ENCODE results near the gene MKI67.
"Not testable (repeated sequence)": the region's sequence is repeated elsewhere in the genome, so short reads cannot be mapped to it uniquely, and the experiment has no call there.

Gene MKI67

DNA sequence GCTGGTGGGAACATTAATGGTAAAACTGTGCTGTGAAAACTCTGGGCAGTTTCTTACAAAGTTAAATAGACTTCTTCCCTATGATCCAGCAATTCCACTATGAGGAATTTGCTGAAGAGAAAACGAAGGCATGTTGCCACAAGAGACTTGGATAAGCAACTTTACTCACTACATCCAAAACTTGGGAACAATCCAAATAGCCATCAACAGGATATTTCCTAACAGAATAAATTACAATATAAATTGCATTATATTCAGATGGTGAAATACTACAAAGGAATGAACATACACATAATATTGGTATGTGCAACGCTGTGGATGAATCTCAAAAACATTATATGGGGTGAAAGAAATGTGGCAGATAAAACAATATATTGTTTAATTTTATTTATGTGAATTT, 21.4 kb upstream of the MKI67 start:
- DNase-seq: no peak

DNA sequence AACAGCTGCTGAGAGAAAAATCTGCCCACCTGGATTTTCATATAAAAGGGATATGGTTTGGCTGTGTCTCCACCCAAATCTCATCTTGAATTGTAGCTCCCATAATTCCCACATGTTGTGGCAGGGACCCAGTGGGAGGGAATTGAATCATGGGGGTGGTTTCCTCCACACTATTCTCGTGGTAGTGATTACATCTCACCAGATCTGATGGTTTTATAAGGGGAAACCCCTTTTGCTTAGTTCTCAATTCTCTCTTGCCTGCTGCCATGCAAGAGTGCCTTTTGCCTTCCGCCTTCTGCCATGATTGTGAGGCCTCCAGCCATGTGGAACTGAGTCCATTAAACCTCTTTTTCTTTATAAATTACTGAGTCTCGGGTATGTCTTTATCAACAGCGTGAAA, 20.8 kb upstream of the MKI67 start:
- no peak for DNase-seq

DNA sequence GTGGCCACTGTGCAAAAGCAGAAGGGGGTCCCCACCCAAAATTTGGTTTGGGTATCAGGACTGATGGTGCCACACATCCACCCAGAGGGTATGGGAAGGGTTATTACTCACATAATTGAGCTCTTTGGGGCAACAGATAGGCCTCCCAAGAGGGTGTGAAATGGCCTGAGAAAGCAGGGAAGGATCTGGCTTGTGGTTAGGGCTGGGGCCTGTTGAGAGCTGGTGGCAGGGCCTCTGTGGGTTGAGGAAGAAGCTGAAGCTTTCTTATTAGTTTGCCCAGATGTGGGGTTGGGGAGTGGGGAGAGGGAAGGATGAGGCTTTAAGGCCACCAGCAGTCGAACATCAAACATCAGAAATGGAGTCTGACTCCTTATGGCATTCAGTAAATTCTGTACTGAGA, 18.3 kb upstream of the MKI67 start:
- no peak for DNase-seq

DNA sequence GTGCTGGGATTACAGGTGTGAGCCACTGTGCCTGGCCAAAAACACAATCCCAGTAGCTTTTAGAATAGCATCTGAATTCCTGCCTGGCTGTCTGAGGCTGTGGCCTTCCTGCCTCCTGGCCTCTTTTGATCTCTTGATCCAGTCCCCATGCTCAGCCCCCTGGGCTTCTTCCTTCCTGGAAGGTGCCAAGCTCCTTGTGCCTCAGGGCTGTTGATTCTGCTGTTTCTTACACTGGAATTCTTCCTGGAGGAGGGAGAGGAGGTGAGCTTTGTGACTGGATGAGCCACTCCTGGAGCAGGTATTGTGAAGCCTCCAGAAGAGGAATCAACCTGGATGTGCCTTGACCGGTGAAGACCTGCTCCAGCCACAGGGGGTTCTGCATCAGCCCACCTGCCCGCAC, 17.3 kb upstream of the MKI67 start:
- DNase-seq: no peak

DNA sequence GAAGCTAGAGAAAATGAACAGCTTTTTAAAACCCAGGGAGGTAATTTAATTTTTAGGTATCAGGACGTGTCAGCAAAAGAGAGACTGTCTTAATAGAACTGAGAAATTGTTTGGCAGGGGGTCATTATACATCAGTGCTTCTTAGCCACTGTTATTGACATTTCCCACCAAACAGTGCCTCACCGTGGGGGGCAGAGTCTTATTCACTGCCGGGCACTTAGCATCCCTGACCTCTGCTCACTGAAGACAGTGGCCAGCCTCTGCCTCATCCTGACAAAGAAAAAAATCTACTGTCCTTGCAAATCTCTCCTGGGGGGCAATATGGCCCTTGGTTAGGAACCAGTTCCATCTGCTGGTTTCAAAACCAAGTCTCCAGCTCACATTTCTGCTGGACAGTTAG, 14.2 kb upstream of the MKI67 start:
- no peak for DNase-seq

DNA sequence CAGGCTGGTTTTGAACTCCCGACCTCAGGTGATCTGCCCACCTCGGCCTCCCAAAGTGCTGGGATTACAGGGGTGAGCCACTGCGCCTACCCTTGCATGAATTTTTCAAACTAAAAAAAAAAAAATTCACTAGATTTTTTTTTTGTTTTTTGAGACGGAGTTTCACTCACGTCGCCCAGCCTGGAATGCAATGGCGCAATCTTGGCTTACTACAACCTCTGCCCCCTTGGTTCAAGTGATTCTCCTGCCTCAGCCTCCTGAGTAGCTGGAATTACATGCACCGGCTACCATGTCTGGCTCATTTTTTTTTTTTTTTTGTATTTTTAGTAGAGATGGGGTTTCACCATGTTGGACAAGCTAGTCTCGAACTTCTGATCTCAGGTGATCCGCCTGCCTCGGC, 12.2 kb upstream of the MKI67 start:
- not testable (repeated sequence) for DNase-seq

DNA sequence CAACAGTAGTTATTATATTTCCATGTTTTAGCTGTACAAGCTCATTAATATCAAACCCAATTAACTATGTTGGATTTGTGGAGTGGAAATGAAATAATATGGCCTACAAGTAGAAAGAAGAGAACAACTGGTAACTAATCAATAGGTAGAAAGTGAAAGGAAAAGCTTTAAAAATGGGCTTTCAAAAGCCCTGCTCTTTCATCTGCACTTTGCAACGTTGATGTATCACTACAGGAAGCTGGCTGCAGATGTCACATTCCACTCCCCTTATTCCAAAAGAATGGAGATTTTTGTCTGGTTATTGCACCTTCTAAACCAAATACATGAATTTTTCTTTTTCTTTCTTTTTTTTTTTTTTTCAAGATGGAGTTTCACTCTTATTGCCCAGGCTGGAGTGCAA, 11.7 kb upstream of the MKI67 start:
- no peak for DNase-seq

DNA sequence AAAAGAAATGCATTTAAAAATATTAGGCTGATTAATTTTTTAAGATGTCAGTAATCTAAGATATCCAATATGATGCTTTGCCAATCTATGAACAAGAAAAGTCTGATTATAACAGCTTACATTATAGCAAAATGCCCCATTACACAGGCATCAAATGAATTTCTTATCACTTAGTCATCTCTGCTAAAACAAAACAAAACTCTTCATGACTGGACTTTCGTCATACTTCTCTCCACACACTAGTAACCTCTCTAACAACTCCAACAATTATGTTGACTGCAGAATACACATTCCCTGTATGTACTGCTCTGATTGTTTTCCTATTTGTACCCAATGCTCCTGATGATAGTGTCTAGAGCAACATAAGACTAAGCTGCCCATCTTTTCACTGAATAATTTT, 3.8 kb upstream of the MKI67 start:
- DNase-seq: no peak

DNA sequence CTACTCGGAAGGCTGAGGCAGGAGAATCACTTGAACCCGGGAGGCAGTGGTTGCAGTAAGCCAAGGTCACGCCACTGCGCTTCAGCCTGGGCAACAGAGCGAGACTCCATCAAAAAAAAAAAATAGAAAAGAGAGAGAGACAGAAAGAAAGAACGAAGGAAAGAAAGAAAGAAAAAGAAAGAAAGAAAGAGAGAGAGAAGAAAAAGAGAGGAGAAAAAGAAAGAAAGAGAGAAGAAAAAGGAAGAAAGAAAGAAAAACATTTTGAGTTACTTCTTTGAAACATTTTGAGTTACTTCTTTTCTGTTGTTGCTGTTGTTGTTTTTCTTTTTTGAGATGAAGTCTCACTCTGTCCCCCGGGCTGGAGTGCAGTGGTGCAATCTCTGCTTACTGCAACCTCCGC, 2.4 kb upstream of the MKI67 start:
- no peak for DNase-seq

DNA sequence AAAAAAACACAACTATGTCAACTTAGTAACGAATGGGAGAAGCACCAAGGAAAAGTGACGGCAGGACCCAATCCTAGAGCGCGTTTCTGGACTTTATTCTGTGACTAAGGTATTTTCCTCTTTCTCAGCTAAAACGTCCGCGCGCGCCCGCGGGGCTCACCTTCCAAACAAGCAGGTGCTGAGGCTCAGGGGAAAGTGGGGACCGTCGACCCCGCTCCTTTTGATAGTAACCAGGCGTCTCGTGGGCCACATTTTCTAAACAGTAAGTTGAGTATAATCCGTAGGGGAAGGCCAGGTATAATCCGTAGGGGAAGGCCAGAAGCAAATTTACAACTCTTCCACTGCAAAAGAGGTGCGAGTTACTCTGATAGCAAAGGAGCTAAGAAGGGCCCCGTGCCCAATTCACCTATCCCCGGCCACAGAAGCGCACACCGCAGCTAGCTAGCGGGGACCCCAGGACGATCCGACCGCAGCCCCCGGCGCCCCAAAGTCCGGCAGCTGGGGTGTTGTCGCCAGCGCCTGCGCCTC, 743 bp downstream of the MKI67 start:
- DNase-seq: peak; percentile 47

DNA sequence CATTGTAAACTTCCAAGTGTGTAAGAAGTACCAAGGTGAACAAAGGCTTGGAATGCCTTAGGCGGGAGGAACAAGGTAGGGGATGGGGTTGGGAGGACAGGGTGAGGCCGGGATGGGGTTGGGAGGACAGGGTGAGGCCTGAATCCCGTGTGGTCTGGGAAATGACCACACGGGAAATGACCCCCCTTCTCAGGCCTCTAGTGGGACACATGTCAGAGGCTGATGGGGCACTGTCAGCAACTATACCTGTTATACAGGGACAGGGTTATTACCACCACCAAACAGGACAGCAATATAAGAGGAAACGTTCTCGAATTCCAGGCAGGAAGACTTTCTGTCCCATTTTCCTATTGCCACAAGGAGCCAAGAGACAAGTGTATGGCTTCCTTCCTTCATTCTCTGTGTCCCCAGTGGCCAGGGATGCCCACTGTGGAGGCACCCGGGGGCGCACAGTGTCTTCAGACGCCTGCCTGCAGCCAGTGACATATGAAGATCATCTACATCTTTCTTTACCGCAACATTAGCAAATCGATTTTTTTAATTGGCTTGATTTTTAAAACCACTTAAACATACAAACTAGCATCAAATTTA, 1.3 kb downstream of the MKI67 start:
- DNase-seq: peak; percentile 47

DNA sequence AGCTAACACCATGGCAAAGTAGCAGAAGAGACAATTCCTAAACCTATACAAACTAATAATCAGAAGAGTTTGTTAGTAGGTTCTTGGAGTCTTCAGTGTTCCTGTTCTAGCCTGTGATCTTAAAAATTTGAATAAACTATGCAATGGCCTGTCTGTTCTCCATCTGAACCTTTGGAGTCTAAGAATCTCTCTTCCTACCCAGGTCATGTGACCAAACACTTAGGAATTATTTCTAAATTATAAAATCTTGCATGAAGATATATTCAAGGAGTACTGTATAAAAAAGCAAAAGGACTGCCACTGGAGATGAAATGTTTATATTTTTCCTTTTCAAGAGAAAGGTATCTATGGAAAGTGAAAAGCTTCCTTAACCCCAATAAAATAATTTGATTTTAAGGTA, 2.4 kb downstream of the MKI67 start:
- peak; percentile 10 for DNase-seq

DNA sequence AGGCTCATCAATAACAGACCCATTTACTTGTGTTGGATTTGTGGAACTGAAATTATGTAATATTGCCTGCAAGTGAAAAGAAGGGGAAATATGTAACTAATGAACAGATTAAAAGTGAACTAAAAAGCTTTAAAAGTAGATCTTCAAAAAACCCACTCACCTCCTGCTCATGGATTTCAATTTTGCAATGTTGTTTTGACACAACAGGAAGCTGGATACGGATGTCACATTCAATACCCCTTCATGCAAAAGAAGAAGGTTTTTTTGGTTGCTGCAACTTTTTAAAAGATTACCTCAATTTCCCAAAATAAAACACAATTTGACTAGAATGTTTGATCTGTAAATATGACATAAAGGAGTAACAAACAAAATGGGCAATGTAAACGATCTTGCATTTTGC, 3.3 kb downstream of the MKI67 start:
- no peak for DNase-seq

DNA sequence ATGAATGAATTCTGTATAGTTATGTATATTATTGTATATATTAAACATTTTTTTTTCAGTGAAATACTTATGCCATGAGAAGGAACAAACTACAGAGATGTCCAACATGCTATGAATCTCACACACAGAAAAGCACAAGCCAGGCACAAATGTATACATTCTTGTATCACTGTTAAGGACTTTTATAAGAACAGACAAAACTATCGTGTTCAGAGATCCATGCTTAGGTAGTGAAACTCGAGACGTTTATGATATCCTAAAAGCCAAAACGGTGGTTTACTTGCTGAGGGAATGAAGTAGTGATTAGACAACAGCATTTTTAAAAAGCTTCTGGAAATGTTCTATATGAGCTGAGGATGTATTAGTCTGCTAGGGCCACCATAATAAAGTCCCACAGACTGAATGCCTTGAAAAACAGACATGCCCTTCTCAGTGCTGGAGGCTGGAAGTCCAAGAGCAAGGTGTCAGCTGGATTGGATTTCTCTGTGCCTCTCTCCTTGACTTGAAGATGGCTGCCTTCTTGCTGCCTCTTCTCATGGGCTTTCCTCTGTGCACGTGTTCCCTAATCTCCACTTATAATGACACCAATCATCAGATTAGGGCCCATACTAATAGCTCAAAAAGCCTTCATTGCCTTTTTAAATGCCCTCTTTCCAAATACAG, 4.3 kb downstream of the MKI67 start:
- DNase-seq: no peak

DNA sequence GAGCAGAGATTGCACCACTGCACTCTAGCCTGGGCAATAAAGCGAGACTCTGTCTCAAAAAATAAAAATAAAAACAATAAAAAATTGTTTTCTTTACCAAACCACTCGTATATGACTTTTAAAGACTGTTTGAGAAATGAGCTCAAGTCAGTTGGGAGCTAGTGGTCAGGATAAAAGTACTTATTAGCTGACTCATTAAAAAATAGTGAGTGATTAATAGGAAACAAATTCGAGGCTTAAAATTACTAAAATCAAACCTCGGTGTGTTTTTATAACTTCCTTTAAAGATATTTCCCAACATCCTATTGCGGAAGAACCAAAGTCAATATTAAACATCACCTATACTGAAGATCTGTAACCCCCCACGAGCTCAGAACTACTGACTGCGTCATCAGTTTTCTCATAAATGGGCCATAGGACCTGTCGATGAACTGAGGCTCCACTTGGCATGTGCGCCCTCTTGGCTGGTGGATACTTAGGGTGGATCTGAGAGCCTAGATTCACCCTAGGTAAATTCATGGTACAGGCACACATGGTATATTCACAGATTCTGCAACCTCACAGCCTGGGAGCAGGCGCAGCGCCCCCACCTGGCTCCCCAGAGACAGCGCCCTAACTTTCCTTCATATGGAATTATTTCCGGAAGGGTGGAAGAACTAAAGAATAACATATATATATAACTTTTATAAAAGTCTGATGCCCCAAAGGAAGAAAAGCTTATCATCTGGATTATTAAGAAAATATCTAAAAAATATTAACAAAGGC, 9.2 kb downstream of the MKI67 start:
- DNase-seq: no peak

DNA sequence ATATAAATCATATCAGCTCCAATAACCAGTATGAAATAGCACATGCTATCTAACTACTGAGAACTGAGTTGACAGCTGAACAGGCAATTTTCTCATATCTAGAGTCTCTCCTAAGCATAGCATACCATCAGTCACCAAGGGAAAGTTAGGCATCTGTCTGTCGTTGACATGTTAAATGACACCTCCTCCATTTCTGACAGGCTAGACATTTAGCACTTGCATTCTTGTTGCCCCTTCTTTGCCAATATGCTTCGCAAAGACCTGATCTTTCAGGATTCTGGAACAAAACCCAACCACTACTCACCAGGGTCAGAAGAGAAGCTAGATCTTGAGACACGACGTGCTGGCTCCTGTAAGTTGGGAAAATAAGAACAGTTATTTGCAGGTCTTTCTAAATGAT, 10.0 kb downstream of the MKI67 start:
- DNase-seq: no peak

DNA sequence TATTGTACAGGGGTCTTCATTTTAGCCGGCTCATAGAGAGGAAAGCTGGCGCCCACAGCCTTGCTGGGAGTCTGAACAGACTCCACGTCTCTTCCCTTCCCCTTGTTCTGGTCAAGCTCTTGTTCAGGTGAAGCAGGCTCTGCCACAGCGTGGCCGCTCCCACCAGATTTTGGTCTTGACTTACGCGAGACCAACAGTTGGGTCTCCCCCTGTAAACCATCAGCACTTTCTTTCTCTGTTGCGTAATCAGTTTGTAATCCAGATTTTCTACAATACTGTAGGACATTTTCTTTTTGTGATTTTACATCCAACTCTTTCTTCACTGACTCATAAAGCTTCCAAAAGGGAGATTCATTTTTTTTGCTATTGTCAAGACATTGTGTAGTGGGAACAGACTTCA, 10.9 kb downstream of the MKI67 start:
- no peak for DNase-seq

DNA sequence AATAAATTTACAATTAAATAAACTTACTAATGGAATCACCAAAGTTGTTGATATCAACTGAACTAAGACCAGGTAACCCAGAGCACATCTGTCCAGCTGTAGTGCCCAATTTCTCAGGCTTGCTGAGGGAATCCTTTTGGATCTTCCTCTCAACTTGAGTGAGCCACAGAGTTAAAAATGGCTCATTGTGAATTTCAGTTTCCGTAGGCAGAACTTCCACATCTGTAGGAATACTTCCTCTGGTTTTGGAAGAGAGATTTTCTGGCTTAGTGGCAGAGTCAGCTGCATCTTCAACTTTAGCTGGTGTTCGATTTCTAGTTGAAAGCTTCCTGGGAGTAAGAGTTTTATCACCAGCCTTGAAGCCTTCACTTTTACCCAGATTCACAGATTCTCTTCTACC, 11.3 kb downstream of the MKI67 start:
- no peak for DNase-seq

DNA sequence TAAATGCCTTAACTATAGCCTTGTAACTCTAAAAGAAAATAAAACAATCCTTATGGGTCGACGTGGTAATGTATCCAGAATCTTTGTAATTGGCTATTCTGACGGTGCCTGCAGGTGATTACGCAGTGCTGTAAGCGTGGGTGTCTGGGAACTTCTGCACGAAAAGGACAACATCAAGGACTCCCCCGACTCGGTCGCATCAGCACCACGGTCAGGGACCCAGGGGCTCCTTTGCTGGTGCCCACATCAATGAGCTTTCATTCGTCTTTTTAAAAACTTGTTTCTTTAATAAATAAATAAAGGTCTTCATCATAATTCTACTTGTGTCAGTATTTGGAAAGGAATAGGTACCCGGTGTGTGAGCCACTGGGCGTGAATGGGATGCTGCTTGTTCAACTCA, 13.2 kb downstream of the MKI67 start:
- no peak for DNase-seq

DNA sequence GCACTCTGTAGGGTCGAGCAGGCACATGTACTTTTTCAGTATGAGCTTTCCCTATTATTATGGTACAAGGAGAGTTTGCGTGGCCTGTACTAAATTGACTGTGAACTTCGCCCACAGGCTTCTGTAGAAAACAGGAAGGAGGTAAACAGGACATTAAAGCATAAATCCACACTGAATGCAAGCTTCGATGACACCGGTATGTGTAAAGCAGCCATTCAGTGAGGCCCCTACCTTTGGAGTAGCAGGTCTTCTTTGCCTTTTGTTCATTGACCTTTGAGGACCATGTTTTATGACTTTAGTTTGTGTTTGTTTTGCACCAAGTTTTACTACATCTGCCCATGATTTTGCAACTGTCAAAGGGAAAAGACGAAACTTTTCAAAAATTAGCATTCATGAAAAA, 14.5 kb downstream of the MKI67 start:
- no peak for DNase-seq

DNA sequence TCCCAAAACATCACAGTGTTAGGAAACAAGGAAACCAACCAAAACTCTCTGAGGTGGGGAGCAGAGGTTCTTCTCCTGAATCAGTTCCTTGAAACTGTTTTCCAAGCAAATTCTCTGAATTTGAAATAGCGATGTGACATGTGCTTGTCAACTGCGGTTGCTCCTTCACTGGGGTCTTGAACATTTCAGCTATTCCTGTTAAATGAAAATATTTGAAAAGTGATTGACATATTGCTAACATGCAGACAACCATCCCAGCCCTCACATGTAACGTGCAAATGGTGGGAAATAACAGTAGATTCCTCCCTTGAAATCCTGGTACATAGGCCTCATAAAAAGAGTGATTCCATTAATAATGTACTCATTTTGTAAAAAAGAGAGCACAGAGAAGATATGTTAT, 15.9 kb downstream of the MKI67 start:
- no peak for DNase-seq

DNA sequence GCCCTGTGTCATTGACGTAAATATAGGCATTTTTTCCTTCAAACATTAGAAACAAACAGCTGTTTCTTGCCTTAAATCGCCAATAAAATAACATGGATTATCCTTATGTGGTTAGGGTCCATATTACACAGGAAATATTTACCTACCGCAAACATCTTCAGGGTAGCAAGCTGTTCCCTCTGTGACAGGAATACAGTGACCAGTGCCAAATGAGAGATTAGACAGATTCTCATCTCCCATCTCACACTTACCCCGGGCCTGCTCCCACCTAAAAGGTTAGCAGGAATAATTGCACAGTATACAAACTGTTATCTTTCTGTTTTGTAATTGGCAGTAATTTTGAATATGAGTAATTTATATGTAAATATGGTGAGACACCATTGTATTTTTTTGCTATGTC, 16.5 kb downstream of the MKI67 start:
- DNase-seq: no peak

DNA sequence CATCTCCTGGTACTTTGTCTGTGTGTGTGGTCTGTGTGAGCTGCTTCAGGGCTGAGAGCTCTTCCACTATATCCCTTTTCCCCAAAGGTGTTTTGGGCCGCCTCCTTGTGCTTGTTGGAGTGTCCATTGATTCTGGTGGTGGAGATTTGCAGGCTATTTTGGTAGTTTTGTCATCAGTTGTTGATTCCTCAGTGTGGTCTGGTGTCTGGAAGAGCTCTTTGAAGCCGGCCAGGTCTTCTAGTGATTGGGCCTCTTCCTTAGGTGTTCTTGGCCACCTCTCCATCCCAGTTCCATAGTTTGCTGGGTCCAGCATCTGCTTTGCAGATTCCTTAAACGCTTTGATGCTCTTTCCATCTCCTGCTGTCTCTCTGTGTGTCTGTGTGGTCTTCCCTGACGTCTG, 20.8 kb downstream of the MKI67 start:
- no peak for DNase-seq

DNA sequence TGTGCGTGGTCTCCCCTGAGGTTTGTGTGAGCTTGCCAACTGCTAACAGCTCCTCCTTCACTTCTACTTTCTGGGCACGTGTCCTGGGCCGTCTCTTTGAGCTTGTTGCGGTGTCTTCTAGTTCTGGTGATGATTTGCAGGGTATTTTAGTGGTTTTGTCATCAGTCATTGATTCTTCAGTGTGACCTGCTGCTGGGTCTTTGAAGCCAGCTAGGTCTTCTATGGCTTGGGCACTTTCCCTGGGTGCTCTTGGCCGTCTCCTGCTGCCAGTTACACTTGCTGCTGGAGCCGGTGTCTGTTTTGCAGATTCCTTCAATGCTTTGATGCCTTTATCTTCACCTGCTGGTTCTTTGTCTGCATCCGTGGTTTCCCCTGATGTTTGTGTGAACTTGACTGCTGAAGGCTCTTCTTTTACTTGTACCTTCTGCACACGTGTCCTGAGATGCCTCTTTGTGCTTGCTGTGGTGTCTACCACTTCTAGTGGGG, 23.0 kb downstream of the MKI67 start:
- DNase-seq: no peak
